ENCODE measurements around the gene KLHL42.
A peak's percentile ranks its signal among the peaks of the same experiment; 100 is the strongest.

The KLHL42 gene

GRCh38 chr12:27822076-27822712 is 42.2 kb downstream of the KLHL42 start:
- H3K4me3 ChIP-seq (ENCODE audit: low read length in 2 of 2) = no peak overlapping the region
- H2BK120ac ChIP-seq (ENCODE audit: low read depth, low read length) = no peak overlapping the region
- no peak overlapping the region for H4K91ac ChIP-seq (ENCODE audit: low read depth, low read length, poor library complexity)
- no peak overlapping the region for H3K23ac ChIP-seq (ENCODE audit: low read depth, low read length, poor library complexity)
- H3K79me1 ChIP-seq (ENCODE audit: low read depth, low read length) = no peaks in the 10 kb centered on the region
- no peak overlapping the region for H3K4me2 ChIP-seq (ENCODE audit: insufficient read depth, low read length, poor library complexity, severe bottlenecking)
- no peaks in the 10 kb centered on the region for H3K27me3 ChIP-seq (ENCODE audit: control insufficient read depth in 3 of 3, insufficient read depth in 3 of 3, low read depth in 1 of 3, low read length in 3 of 3)
- H2BK15ac ChIP-seq (ENCODE audit: low read length) = no peak overlapping the region
- WGBS, 2 donors (ENCODE audit: extremely low coverage in 2 of 2, insufficient read length in 2 of 2, insufficient replicate concordance in 1 of 2) = no CpG with 5 or more reads among the region's 9 CpGs
- no peak overlapping the region for H3K14ac ChIP-seq (ENCODE audit: low read length)
- H3K9me3 ChIP-seq (replicated peaks in 1 of 2; ENCODE audit: control insufficient read depth in 2 of 2, insufficient read depth in 1 of 2, low read depth in 1 of 2, low read length in 2 of 2) = peaks cover 0 to 3% of the 10 kb centered on the region in 2 donors
- no peak overlapping the region for H2BK12ac ChIP-seq (ENCODE audit: low read length)
- H3K4me1 ChIP-seq (ENCODE audit: control insufficient read depth in 2 of 2, insufficient read depth in 1 of 2, low read depth in 1 of 2, low read length in 2 of 2) = peaks cover 0 to 3% of the 10 kb centered on the region in 2 donors
- H3K4ac ChIP-seq (ENCODE audit: low read length) = no peak overlapping the region
- H4K8ac ChIP-seq (ENCODE audit: low read depth, low read length) = no peak overlapping the region
- H2BK5ac ChIP-seq (ENCODE audit: low read length) = no peak overlapping the region
- no peak overlapping the region for H2AK5ac ChIP-seq (ENCODE audit: low read depth, low read length)
- no peaks in the 10 kb centered on the region for H3K36me3 ChIP-seq (replicated peaks in 1 of 2; ENCODE audit: control insufficient read depth in 2 of 2, insufficient read depth in 2 of 2, low read length in 2 of 2)
- H3K18ac ChIP-seq (ENCODE audit: low read length) = no peak overlapping the region
- H2AFZ ChIP-seq (ENCODE audit: low read length) = no peak overlapping the region
- no peak for DNase-seq (ENCODE audit: low spot score)
- H3K27ac ChIP-seq (replicated peaks; ENCODE audit: low read length) = no peak overlapping the region
- no peak overlapping the region for H3K9ac ChIP-seq (ENCODE audit: low read depth, low read length, poor library complexity)

- H2AFZ ChIP-seq (ENCODE audit: low read length) = no peak overlapping the region
- peaks cover 0 to 3% of the 10 kb centered on the region in 2 donors for H3K4me1 ChIP-seq (ENCODE audit: control insufficient read depth in 2 of 2, insufficient read depth in 1 of 2, low read depth in 1 of 2, low read length in 2 of 2)
- no peak overlapping the region for H3K18ac ChIP-seq (ENCODE audit: low read length)
- H4K91ac ChIP-seq (ENCODE audit: low read depth, low read length, poor library complexity) = no peak overlapping the region
- no peak overlapping the region for H3K9ac ChIP-seq (ENCODE audit: low read depth, low read length, poor library complexity)
- no peak overlapping the region for H2AK5ac ChIP-seq (ENCODE audit: low read depth, low read length)
- DNase-seq (ENCODE audit: low spot score) = no peak
- H3K9me3 ChIP-seq (replicated peaks in 1 of 2; ENCODE audit: control insufficient read depth in 2 of 2, insufficient read depth in 1 of 2, low read depth in 1 of 2, low read length in 2 of 2) = peaks cover 0 to 3% of the 10 kb centered on the region in 2 donors
- H3K23ac ChIP-seq (ENCODE audit: low read depth, low read length, poor library complexity) = no peak overlapping the region
- no peak overlapping the region for H3K4me2 ChIP-seq (ENCODE audit: insufficient read depth, low read length, poor library complexity, severe bottlenecking)
- H2BK120ac ChIP-seq (ENCODE audit: low read depth, low read length) = no peak overlapping the region
- H3K4me3 ChIP-seq (ENCODE audit: low read length in 2 of 2) = no peak overlapping the region
- no peak overlapping the region for H2BK12ac ChIP-seq (ENCODE audit: low read length)
- no peak overlapping the region for H2BK5ac ChIP-seq (ENCODE audit: low read length)
- no peak overlapping the region for H4K8ac ChIP-seq (ENCODE audit: low read depth, low read length)
- no peak overlapping the region for H3K14ac ChIP-seq (ENCODE audit: low read length)
- no peak overlapping the region for H3K4ac ChIP-seq (ENCODE audit: low read length)
- H3K79me1 ChIP-seq (ENCODE audit: low read depth, low read length) = no peaks in the 10 kb centered on the region
- no CpG with 5 or more reads among the region's 5 CpGs for WGBS, 2 donors (ENCODE audit: extremely low coverage in 2 of 2, insufficient read length in 2 of 2, insufficient replicate concordance in 1 of 2)
- no peak overlapping the region for H2BK15ac ChIP-seq (ENCODE audit: low read length)
- no peaks in the 10 kb centered on the region for H3K36me3 ChIP-seq (replicated peaks in 1 of 2; ENCODE audit: control insufficient read depth in 2 of 2, insufficient read depth in 2 of 2, low read length in 2 of 2)
- H3K27ac ChIP-seq (replicated peaks; ENCODE audit: low read length) = no peak overlapping the region
- H3K27me3 ChIP-seq (ENCODE audit: control insufficient read depth in 3 of 3, insufficient read depth in 3 of 3, low read depth in 1 of 3, low read length in 3 of 3) = no peaks in the 10 kb centered on the region
Observed at GRCh38 chr12:27823038-27823437, 43.0 kb downstream of the KLHL42 start.

- H2BK12ac ChIP-seq (ENCODE audit: low read length) = no peak overlapping the region
- peak overlapping the region; percentile 37 for H2AFZ ChIP-seq (ENCODE audit: low read length)
- H3K4me2 ChIP-seq (ENCODE audit: insufficient read depth, low read length, poor library complexity, severe bottlenecking) = no peak overlapping the region
- no peaks in the 10 kb centered on the region for H3K79me1 ChIP-seq (ENCODE audit: low read depth, low read length)
- H4K8ac ChIP-seq (ENCODE audit: low read depth, low read length) = no peak overlapping the region
- no peak overlapping the region for H3K18ac ChIP-seq (ENCODE audit: low read length)
- no peak for DNase-seq (ENCODE audit: low spot score)
- no CpG with 5 or more reads among the region's 12 CpGs for WGBS, 2 donors (ENCODE audit: extremely low coverage in 2 of 2, insufficient read length in 2 of 2, insufficient replicate concordance in 1 of 2)
- no peak overlapping the region for H2AK5ac ChIP-seq (ENCODE audit: low read depth, low read length)
- H3K23ac ChIP-seq (ENCODE audit: low read depth, low read length, poor library complexity) = no peak overlapping the region
- no peak overlapping the region for H3K4ac ChIP-seq (ENCODE audit: low read length)
- H3K27ac ChIP-seq (replicated peaks; ENCODE audit: low read length) = no peak overlapping the region
- no peak overlapping the region for H3K9ac ChIP-seq (ENCODE audit: low read depth, low read length, poor library complexity)
- H3K27me3 ChIP-seq (ENCODE audit: control insufficient read depth in 3 of 3, insufficient read depth in 3 of 3, low read depth in 1 of 3, low read length in 3 of 3) = no peaks in the 10 kb centered on the region
- H3K9me3 ChIP-seq (replicated peaks in 1 of 2; ENCODE audit: control insufficient read depth in 2 of 2, insufficient read depth in 1 of 2, low read depth in 1 of 2, low read length in 2 of 2) = no peaks in the 10 kb centered on the region
- no peak overlapping the region for H3K4me3 ChIP-seq (ENCODE audit: low read length in 2 of 2)
- H3K4me1 ChIP-seq (ENCODE audit: control insufficient read depth in 2 of 2, insufficient read depth in 1 of 2, low read depth in 1 of 2, low read length in 2 of 2) = peaks cover 0 to 3% of the 10 kb centered on the region in 2 donors
- H2BK5ac ChIP-seq (ENCODE audit: low read length) = no peak overlapping the region
- H2BK15ac ChIP-seq (ENCODE audit: low read length) = no peak overlapping the region
- H3K14ac ChIP-seq (ENCODE audit: low read length) = no peak overlapping the region
- no peak overlapping the region for H4K91ac ChIP-seq (ENCODE audit: low read depth, low read length, poor library complexity)
- H3K36me3 ChIP-seq (replicated peaks in 1 of 2; ENCODE audit: control insufficient read depth in 2 of 2, insufficient read depth in 2 of 2, low read length in 2 of 2) = no peaks in the 10 kb centered on the region
- no peak overlapping the region for H2BK120ac ChIP-seq (ENCODE audit: low read depth, low read length)
Observed at GRCh38 chr12:27824126-27824842, 44.3 kb downstream of the KLHL42 start.

GRCh38 chr12:27826076-27826475 is 46.0 kb downstream of the KLHL42 start:
- DNase-seq (ENCODE audit: low spot score) = no peak
- no peak overlapping the region for H4K8ac ChIP-seq (ENCODE audit: low read depth, low read length)
- H3K4me3 ChIP-seq (ENCODE audit: low read length in 2 of 2) = no peak overlapping the region
- no peak overlapping the region for H3K27ac ChIP-seq (replicated peaks; ENCODE audit: low read length)
- no peak overlapping the region for H2BK12ac ChIP-seq (ENCODE audit: low read length)
- no peak overlapping the region for H2BK15ac ChIP-seq (ENCODE audit: low read length)
- peaks cover 0 to 10% of the 10 kb centered on the region in 2 donors for H3K4me1 ChIP-seq (ENCODE audit: control insufficient read depth in 2 of 2, insufficient read depth in 1 of 2, low read depth in 1 of 2, low read length in 2 of 2)
- H3K36me3 ChIP-seq (replicated peaks in 1 of 2; ENCODE audit: control insufficient read depth in 2 of 2, insufficient read depth in 2 of 2, low read length in 2 of 2) = no peaks in the 10 kb centered on the region
- H3K4ac ChIP-seq (ENCODE audit: low read length) = no peak overlapping the region
- H3K4me2 ChIP-seq (ENCODE audit: insufficient read depth, low read length, poor library complexity, severe bottlenecking) = no peak overlapping the region
- no peak overlapping the region for H3K18ac ChIP-seq (ENCODE audit: low read length)
- no peaks in the 10 kb centered on the region for H3K27me3 ChIP-seq (ENCODE audit: control insufficient read depth in 3 of 3, insufficient read depth in 3 of 3, low read depth in 1 of 3, low read length in 3 of 3)
- no peak overlapping the region for H2BK5ac ChIP-seq (ENCODE audit: low read length)
- no peak overlapping the region for H3K23ac ChIP-seq (ENCODE audit: low read depth, low read length, poor library complexity)
- H2AK5ac ChIP-seq (ENCODE audit: low read depth, low read length) = no peak overlapping the region
- H2AFZ ChIP-seq (ENCODE audit: low read length) = no peak overlapping the region
- H3K9ac ChIP-seq (ENCODE audit: low read depth, low read length, poor library complexity) = no peak overlapping the region
- H2BK120ac ChIP-seq (ENCODE audit: low read depth, low read length) = no peak overlapping the region
- no peak overlapping the region for H4K91ac ChIP-seq (ENCODE audit: low read depth, low read length, poor library complexity)
- WGBS, 2 donors (ENCODE audit: extremely low coverage in 2 of 2, insufficient read length in 2 of 2, insufficient replicate concordance in 1 of 2) = no CpG with 5 or more reads among the region's 1 CpG
- no peaks in the 10 kb centered on the region for H3K79me1 ChIP-seq (ENCODE audit: low read depth, low read length)
- H3K9me3 ChIP-seq (replicated peaks in 1 of 2; ENCODE audit: control insufficient read depth in 2 of 2, insufficient read depth in 1 of 2, low read depth in 1 of 2, low read length in 2 of 2) = no peaks in the 10 kb centered on the region
- no peak overlapping the region for H3K14ac ChIP-seq (ENCODE audit: low read length)

Data from neuronal stem cell (in vitro differentiated cells).